ENCODE data around the gene TMPRSS7. TPM values are rescaled to one million over a fixed set of nuclear protein-coding genes. Genes with fewer than 3 reads are reported as not detected.

Gene TMPRSS7
- polyA plus RNA-seq, 1 donor from 2014 or later: not detected

GRCh38 chr3:112117415-112117814 lies 82.9 kb downstream of the TMPRSS7 start:
- peaks cover 64 to 73% (median 68%) of the 10 kb centered on the region in 3 donors for H3K4me1 Mint-ChIP-seq
- H3K36me3 Mint-ChIP-seq: no peaks in the 10 kb centered on the region
- no peaks in the 10 kb centered on the region for H3K9me3 Mint-ChIP-seq
- H3K4me3 Mint-ChIP-seq: peak overlapping the region in 3 of 4 donors; percentile 76 to 88 (median 84)
- no peaks in the 10 kb centered on the region for H3K27me3 Mint-ChIP-seq
- peak overlapping the region; percentile 60 to 91 (median 89) for H3K27ac Mint-ChIP-seq

- H3K9me3 Mint-ChIP-seq: no peaks in the 10 kb centered on the region
- H3K27me3 Mint-ChIP-seq: no peaks in the 10 kb centered on the region
- peak overlapping the region; percentile 60 to 91 (median 89) for H3K27ac Mint-ChIP-seq
- peaks cover 63 to 73% (median 69%) of the 10 kb centered on the region in 3 donors for H3K4me1 Mint-ChIP-seq
- H3K4me3 Mint-ChIP-seq: peak overlapping the region in 3 of 4 donors; percentile 65 to 88 (median 76)
- peaks cover 3% of the 10 kb centered on the region for H3K36me3 Mint-ChIP-seq
These were observed 83.5 kb downstream of the TMPRSS7 start for GRCh38 chr3:112117841-112118571.

- Mint-ChIP-seq H3K9me3 (no peaks in the 10 kb centered on the region), H3K4me3 (peak overlapping the region; percentile 40 to 89 (median 70)), H3K27ac (peak overlapping the region; percentile 60 to 89 (median 87)), H3K27me3 (no peaks in the 10 kb centered on the region), H3K4me1 (peaks cover 57 to 61% (median 60%) of the 10 kb centered on the region in 3 donors), H3K36me3 (peaks cover 8% of the 10 kb centered on the region)
These were observed 85.7 kb downstream of the TMPRSS7 start for GRCh38 chr3:112119962-112120836.

- H3K4me3 Mint-ChIP-seq: peak overlapping the region in 2 of 4 donors; percentile 29
- no peaks in the 10 kb centered on the region for H3K9me3 Mint-ChIP-seq
- H3K4me1 Mint-ChIP-seq: peaks cover 54 to 63% (median 56%) of the 10 kb centered on the region in 3 donors
- peaks cover 8% of the 10 kb centered on the region for H3K36me3 Mint-ChIP-seq
- peak overlapping the region in 1 of 3 donors; percentile 59 for H3K27ac Mint-ChIP-seq
- H3K27me3 Mint-ChIP-seq: no peaks in the 10 kb centered on the region
These were observed 87.3 kb downstream of the TMPRSS7 start for GRCh38 chr3:112121577-112122547.

GRCh38 chr3:112122870-112123269 lies 88.3 kb downstream of the TMPRSS7 start:
- H3K4me1 Mint-ChIP-seq: peaks cover 52 to 64% (median 55%) of the 10 kb centered on the region in 3 donors
- H3K36me3 Mint-ChIP-seq: peaks cover 8% of the 10 kb centered on the region
- H3K4me3 Mint-ChIP-seq: no peak overlapping the region
- H3K9me3 Mint-ChIP-seq: no peaks in the 10 kb centered on the region
- H3K27ac Mint-ChIP-seq: no peak overlapping the region
- H3K27me3 Mint-ChIP-seq: no peaks in the 10 kb centered on the region

GRCh38 chr3:112123548-112123947 lies 89.0 kb downstream of the TMPRSS7 start:
- H3K36me3 Mint-ChIP-seq: peaks cover 8% of the 10 kb centered on the region
- no peaks in the 10 kb centered on the region for H3K27me3 Mint-ChIP-seq
- H3K4me3 Mint-ChIP-seq: peak overlapping the region in 2 of 4 donors; percentile 34 to 41
- H3K4me1 Mint-ChIP-seq: peaks cover 52 to 64% (median 54%) of the 10 kb centered on the region in 3 donors
- H3K27ac Mint-ChIP-seq: no peak overlapping the region
- H3K9me3 Mint-ChIP-seq: no peaks in the 10 kb centered on the region

GRCh38 chr3:112124907-112125607 lies 90.5 kb downstream of the TMPRSS7 start:
- Mint-ChIP-seq H3K36me3 (peaks cover 8% of the 10 kb centered on the region), H3K9me3 (no peaks in the 10 kb centered on the region), H3K4me3 (no peak overlapping the region), H3K27ac (peak overlapping the region in 1 of 3 donors; percentile 97), H3K27me3 (no peaks in the 10 kb centered on the region), H3K4me1 (peaks cover 54 to 65% (median 54%) of the 10 kb centered on the region in 3 donors)

GRCh38 chr3:112126511-112126911 lies 92.0 kb downstream of the TMPRSS7 start:
- peaks cover 8% of the 10 kb centered on the region for H3K36me3 Mint-ChIP-seq
- no peaks in the 10 kb centered on the region for H3K27me3 Mint-ChIP-seq
- H3K27ac Mint-ChIP-seq: peak overlapping the region in 2 of 3 donors; percentile 8 to 97
- H3K9me3 Mint-ChIP-seq: no peaks in the 10 kb centered on the region
- peak overlapping the region in 1 of 4 donors; percentile 83 for H3K4me3 Mint-ChIP-seq
- peaks cover 50 to 66% (median 54%) of the 10 kb centered on the region in 3 donors for H3K4me1 Mint-ChIP-seq

GRCh38 chr3:112127522-112128494 lies 93.3 kb downstream of the TMPRSS7 start:
- no peaks in the 10 kb centered on the region for H3K9me3 Mint-ChIP-seq
- H3K27ac Mint-ChIP-seq: peak overlapping the region; percentile 70 to 99 (median 97)
- H3K4me3 Mint-ChIP-seq: peak overlapping the region; percentile 21 to 77 (median 53)
- peaks cover 42 to 66% (median 53%) of the 10 kb centered on the region in 3 donors for H3K4me1 Mint-ChIP-seq
- H3K27me3 Mint-ChIP-seq: no peaks in the 10 kb centered on the region
- peaks cover 6% of the 10 kb centered on the region for H3K36me3 Mint-ChIP-seq

- Mint-ChIP-seq H3K4me1 (peaks cover 51 to 77% (median 64%) of the 10 kb centered on the region in 3 donors), H3K36me3 (peaks cover 5% of the 10 kb centered on the region), H3K27ac (peak overlapping the region; percentile 70 to 99 (median 97)), H3K9me3 (no peaks in the 10 kb centered on the region), H3K27me3 (no peaks in the 10 kb centered on the region), H3K4me3 (peak overlapping the region; percentile 39 to 80 (median 46))
These were observed 94.5 kb downstream of the TMPRSS7 start for GRCh38 chr3:112128843-112129727.

GRCh38 chr3:112129925-112130637 lies 95.5 kb downstream of the TMPRSS7 start:
- Mint-ChIP-seq H3K27ac (peak overlapping the region; percentile 70 to 99 (median 97)), H3K9me3 (no peaks in the 10 kb centered on the region), H3K4me1 (peaks cover 50 to 82% (median 66%) of the 10 kb centered on the region in 3 donors), H3K4me3 (peak overlapping the region; percentile 39 to 82 (median 56)), H3K36me3 (peaks cover under 1% of the 10 kb centered on the region), H3K27me3 (no peaks in the 10 kb centered on the region)

Measured in IgD-negative memory B cell (primary cell).